Smooth muscle cell of trachea (primary cell): ENCODE data around the gene LDHB. TPM values are rescaled to one million over a fixed set of nuclear protein-coding genes. Genes with fewer than 3 reads are reported as not detected.

ENCODE experiments used
- total RNA-seq: library from RNA; depleted of rRNA; stranded (reverse); fragments of >200 nt; gene quantifications from 2 replicates; pipeline ENCODE4 v1.2.1, GENCODE V29; 2014

LDHB gene
- 530 and 968 TPM in 2 replicates for total RNA-seq

DNA sequence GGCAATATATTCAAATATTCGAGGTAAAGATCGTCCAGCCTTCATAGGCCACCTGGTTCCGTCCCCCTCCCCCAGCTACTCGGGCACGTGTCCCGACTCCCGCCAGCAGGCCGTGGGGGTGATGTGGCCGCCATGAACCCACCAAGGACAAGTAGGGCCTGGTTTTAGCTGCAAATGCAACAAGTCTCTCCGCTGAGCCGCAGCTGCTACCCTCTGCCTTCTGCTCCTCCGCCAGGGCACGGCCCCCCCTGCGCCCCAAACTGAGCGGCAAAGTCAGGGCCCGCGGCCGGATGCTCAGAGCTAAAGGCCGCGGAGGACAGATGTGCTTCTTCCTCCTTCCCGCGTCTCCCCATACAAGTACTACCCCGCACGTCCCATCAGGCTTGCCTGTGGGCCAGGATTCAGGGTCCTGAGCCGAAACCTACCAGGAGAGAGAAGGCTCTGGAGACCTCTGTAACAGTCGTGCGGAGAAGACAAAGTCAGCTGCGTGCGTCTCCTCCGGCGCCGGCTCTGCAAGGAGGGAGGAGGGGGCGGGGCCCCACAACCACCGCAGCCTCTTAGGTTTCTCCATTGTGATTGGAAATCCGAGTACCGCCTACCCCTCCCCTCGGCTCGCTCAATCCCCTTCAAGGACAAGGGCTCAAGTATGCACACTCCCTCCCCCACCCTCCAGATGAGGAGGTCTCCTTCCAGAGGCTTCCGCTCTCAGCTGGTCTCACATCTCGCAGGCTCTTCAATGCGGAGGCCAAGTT, at the start of gene LDHB:
Gene LDHB (minus strand): TSS at position 517 of the 752 bp plus-strand sequence. CDS start 3,171 bp downstream, outside the sequence.

DNA sequence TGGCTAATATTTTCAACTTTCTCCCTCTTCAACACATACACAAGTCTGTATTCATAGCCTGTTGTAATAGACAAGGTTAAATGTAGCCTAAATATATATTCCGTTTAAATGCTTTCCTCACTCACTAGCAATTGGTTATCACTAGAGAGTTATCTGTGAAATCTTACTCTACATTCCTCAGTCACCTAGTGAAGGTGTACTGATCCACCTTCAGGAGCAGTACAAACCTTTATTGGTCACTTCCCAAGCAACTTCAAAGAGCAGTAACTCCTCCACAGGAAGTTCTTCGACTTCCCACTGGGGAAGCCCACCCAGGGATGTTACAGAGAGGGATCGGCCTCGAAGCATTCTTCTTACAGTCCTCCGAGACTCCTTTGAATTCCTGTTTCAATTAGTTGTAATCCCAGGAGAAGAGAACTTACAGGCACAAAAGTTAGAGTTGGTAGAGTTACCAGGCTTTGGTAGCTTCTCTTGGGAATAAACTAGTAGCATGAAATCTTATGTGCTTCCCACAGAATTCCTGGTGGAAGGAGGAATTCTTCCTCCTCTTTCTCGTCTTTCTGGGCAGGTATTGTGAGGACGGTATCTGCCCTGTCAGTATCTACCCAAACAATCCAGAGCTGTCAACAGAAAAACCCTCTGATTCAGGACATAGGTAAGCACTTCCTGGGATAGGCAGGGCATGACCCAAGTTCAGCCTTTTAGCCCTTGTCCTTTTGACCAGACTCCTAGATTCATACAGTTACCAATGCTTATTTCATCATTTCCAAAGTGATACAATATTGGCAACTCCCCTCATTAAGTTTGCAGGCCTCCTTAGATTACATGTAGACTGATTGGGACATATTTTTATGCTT, 53.2 kb downstream of the LDHB start, which contains the start of gene GYS2:
Gene GYS2 (minus strand): TSS at position 603 of the 857 bp plus-strand sequence. CDS start 255 bp downstream, at position 348.

Other genes with a start within 250 kb of the LDHB start
- gene PYROXD1, start 220.2 kb downstream of the LDHB start, total RNA-seq, result 6.9 and 19.3 TPM in 2 replicates
- 68.1 and 130 TPM in 2 replicates for gene RECQL, start 156.2 kb downstream of the LDHB start, total RNA-seq
- 39.9 and 50.9 TPM in 2 replicates for gene GOLT1B, start 156.1 kb downstream of the LDHB start, total RNA-seq
- gene SPX, start 131.5 kb downstream of the LDHB start, total RNA-seq, result 0.50 TPM in 1 of 2 replicates, not detected in the other
- gene GYS2, start 53.0 kb downstream of the LDHB start, total RNA-seq, result not detected in 2 replicates
- 7.3 and 10.6 TPM in 2 replicates for gene KCNJ8, start 116.9 kb upstream of the LDHB start, total RNA-seq